Stimulated activated CD4-positive, alpha-beta T cell treated with anti-CD3 and anti-CD28 coated beads, Interleukin-15, amount 100 ng/mL, for 48 hours (primary cell): ENCODE measurements around the gene EEF1AKMT1.
"Not testable (repeated sequence)": the region's sequence is repeated elsewhere in the genome, so short reads cannot be mapped to it uniquely, and the experiment has no call there.

Experiments used
- DNase-seq, 2 donors: peaks; one replicate each; pipeline ENCODE4 v3.0.0-alpha.2; 2020; ENCODE audit warnings: low read depth in 2 of 2

EEF1AKMT1 gene

DNA sequence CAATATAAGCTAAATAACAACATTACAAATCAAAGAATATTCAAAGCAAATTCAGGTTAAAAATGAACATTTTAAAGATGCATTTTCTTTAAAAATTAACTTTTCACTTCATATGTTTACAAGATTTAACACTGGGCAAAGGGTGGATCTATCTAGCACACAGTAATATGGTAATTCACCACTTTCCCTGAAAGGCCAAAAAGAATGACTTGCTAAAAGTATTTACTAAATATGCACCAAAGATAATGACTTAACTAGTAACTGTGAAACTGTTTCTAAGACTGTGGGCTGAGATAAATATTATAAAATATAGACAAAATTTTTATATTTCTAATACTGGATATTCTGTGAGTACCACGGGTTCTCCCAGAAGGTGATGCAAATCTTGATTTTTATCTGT lies 4.5 kb upstream of the EEF1AKMT1 start:
- DNase-seq: no peak

DNA sequence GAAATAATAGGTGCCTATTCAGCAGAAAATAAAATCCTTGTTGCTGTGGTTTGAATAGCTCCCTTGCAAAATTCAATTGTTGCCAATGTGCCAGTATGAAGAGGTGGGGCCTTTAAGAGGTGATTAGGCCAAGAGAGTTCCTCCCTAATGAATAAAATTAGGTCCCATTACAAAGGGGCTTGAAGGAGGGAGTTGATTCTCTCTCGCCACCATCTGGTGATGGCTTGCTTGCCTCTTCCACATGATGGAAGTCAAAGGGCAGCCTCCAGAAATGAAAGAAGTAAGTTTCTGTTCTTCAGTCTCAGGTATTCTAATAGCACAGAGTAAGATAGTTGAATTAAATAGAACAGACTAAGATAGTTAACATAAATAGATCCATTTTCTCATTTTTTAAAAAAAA lies 3.0 kb upstream of the EEF1AKMT1 start:
- DNase-seq: no peak

DNA sequence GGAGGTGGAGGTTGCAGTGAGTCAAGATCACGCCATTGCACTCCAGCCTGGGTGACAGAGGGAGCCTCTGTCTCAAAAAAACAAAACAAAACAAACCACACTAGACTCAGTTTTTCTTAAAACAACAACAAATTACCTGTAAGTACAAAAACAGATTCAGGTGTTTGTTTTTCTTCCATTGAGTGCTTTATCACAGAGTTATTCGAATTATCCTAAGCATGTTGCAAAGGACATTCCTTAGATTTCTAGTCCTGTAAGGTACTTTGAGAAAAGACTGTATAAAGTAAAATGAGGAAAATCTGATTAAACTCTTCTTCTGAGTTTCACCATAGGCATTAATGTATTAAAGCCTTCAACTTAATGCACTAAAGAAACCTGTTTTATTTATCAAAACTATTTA lies 2.2 kb upstream of the EEF1AKMT1 start:
- no peak for DNase-seq

DNA sequence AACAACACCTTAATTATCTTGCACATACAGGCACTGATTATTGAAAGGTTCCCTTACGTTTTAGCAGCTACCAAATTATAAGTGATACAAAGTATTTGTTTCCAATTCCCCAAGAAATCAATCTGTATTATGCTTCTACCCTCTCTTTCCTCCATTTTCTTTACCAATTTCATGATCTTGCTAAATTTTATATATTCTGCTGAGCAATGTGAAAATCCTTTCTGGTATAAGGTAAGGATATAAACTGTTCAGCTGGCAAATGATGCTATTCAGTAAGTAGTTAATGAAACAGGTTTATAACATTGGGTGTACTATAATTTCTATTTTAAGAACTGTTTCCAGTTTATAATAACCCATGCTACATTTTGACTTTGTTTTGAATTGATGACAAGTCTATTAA lies 985 bp upstream of the EEF1AKMT1 start:
- no peak for DNase-seq

DNA sequence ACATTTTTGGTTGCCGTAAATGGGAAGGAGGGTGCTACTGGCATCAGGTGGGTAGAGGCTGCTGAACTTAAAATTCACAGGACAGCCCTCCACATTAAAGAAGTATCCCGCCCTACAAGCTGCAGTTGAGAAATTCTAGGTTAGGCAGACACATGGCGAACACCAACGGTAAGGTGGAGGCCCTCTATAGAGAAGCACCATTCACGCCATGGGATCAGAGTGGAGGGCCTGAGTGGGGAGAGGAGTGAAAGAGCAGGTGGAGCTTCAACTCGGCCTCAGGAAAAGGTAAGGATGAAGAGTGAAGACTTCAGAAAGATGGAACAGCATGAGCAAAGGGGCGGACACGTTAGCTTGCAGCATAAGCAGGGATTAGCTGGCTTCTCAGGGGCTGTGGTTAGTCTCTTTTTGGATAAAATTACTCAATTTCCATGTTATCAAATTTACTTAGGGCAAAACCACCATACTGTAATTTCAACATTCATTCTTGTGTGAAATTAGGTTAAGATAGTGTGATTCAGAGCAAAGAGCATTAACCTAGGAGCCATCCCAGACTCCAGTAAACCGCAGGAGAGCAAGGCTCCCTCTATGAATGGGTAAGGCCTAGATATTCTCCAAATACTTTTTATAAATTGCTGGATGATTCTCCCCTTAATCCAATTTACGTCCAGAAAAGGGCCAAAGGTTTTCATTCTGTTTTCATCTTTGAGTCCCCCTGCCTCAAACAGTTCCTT lies 1.2 kb downstream of the EEF1AKMT1 start:
- DNase-seq: no peak

DNA sequence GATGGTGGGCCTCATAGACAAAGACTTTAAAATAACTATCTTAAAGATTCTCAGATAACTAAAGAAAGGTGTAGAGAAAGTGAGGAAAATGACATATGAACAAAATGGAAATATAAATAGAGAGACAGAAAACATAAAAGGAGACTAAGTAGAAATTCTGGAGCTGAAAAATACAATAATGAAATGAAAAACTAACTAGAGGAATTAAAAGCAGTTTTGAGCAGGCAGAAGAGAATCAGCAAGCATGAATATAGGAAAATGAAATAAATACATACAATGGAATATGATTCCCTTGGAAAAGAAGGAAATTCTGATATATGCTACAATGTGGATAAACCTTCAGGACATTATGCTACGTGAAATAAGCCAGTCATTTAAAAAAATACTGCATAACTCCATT lies 3.9 kb downstream of the EEF1AKMT1 start:
- no peak for DNase-seq

DNA sequence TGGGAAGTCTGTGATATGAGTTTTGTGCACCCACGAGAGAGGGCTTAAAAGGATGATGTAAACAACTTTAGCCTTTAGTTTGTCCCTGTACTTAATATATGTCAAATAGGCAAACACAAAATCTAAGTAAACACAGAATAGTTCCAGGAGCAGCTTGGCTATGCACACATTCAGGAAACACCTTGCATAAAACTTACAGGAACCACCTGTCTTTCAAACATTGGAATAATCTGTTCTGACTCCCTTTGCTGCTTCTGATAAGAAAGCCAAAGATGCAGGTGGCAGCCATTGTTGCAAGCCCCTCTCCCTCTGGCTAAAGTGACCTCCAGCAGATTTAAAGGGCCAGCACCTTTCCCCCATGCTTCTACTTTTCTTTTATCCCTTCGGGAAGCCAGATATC lies 4.7 kb downstream of the EEF1AKMT1 start:
- no peak for DNase-seq

DNA sequence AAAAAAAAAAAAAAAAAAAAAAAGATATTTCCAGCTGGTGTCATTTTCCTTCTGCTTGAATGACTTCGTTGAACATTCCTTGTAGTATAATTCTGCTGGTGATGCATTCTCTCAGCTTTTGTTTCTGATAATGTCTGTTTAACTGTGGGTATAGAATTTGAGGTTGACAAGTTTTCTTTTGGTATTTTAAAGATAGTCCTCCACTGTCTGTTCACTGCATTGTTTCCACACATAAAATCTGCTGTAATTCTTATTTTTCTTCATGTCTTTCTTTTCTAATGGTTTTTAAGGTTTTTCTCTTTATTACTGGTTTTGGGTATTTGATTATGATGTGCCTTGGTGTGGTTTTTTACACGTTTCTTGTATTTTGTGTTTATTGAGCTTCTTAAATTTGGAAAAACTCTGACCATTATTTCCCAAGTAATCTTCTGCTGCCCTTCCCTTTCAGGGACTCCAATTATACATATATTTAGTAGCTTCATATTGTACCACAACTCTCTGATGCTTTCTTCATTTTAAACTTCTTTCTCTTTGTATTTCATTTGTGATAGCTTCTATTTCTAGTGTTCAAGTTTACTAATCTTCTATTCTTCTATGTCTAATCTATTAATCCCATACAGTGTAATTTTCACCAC lies 6.3 kb downstream of the EEF1AKMT1 start:
- no peak for DNase-seq

DNA sequence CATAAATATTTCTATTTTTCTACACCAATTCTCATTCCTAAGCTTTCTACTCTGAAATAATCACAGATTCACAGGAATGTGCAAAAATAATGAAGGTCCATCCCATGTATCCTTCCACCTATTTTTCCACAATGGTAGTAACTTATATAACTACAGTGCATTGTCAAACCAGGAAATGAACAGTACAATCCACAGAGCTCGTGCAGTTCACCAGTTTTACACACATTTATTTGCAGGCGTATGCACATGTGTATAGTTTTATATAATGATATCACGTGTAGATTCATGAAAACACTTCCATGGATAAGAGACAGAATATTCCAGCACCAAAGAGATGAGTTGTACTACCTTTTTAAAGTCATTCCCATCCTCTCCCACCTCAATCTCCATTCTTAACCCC lies 12.9 kb downstream of the EEF1AKMT1 start:
- DNase-seq: no peak

DNA sequence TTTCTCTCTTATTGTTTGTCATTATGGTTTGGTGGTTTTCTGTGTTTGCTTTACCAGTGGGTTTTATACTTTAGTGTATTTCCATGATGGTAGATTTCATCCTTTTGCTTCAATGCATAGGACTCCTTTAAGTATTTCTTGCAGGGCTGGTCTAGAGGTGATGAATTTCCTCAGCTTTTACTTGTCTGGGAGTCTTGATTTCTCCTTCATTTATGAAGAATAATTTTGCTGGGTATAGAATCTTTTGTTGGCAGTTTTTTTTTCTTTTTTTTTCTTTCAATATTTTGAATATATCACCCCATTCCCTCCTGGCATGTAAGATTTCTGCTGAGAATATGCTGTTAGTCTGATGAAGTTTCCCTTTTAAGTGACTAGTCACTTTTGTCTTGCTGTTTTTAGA lies 19.8 kb downstream of the EEF1AKMT1 start:
- DNase-seq: no peak

DNA sequence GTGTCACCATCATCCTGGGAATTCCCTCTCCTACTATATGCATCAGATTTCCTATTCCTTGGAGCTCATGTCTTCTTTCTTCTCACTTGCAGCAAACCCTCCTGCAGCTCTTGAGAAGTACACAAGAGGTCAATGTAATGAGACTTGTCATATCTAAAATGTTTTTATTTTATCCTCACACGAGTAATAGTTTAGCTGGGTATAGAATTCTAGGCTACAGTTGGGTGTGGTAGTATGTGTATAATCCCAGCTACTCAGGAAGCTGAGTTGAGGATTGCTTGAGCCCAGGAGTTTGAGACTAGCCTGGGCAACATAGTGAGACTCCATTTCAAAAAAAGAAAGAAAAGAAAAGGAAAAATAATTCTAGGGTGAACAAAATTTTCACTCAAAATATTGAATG lies 24.4 kb downstream of the EEF1AKMT1 start:
- no peak for DNase-seq

DNA sequence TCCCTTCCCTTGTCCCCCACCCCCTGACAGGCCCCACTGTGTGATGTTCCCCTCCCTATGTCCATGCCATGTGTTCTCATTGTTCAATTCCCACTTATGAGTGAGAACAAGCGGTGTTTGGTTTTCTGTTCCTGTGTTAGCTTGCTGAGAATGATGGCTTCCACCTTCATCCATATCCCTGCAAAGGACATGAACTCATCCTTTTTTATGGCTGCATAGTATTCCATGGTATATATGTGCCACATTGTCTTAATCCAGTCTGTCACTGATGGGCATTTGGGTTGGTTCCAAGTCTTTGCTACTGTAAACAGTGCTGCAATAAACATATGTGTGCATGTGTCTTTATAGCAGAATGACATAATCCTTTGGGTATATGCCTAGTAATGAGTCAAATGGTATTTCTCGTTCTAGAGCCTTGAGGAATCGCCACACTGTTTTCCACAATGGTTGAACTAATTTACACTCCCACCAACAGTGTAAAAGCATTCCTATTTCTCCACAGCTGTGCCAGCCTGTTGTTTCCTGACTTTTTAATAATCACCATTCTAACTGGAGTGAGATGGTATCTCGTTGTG lies 29.8 kb downstream of the EEF1AKMT1 start:
- DNase-seq: not testable (repeated sequence)

DNA sequence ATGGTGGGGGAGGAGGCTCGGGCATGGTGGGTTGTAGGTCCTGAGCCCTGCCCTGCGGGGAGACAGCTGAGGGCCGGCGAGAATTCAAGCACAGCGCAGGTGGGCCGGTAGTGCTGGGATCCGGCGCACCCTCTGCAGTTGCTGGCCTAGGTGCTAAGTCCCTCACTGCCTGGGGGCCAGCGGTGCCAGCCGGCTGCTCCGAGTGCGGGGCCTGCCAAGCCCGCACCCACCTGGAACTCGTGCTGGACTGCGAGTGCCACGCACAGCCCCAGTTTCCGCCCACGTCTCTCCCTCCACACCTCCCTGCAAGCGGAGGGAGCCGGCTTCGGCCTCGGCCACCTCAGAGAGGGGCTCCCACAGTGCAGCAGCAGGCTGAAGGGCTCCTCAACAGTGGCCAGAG lies 33.7 kb downstream of the EEF1AKMT1 start:
- DNase-seq: no peak

DNA sequence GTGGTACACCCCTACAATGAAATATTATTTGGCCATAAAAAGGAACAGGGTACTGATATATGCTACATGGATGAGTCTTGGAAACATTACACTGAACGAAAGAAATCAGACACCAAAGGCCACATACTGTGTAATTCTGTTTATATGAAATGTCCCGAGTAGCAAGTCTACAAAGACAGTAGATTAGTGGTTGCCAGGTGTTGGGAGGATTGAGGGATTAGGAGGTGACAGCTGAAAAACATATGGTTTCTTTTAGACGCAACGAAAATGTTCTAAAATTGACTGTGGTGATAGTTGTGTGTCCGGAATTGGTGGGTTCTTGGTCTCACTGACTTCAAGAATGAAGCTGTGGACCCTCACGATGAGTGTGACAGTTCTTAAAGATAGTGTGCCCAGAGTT lies 35.1 kb downstream of the EEF1AKMT1 start:
- no peak for DNase-seq

DNA sequence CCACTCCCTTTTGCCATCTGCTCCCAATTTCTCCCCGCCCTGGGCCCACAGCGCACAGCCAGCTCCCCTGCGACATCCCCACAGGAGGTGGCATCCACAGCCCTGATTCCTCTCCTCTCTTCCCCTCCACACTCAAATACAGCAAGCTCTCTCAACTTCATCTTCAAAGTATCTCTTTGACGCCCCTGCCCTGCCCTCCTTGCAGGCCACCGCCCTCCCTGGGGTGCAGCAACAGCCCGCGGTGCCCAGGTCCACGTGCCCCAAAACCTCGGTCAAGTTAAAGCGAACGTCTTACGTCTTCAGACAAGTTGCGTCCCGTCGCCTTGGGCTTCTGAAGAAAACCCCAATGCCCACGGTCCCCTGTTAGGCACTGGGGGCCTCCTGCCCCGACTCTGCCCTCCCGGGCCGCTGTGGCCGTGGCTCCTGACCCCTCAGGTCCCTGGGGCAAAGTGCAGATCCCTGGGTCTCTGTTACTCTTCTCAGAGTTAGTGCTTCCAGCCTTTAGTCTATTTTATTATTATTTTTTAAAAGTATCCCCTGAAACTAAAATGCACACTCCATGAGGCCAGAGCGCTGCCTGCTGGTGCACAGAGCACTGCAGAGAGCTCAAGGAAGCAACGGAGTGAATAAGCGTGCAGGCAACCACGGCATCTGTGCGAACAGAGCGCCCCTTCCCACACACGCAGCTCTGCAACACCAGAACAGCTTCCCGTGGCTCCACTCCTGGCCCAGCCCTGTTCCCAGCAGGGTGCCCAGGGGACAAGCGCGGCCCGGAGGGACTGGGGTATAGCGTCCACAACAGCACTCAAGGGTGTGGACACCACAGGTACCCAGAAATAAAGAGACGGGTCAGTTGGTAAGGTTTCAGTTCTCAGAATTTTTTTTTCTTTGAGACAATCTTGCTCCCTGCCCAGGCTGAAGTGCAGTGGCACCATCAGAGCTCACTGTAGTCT lies 43.9 kb downstream of the EEF1AKMT1 start:
- DNase-seq: no peak

DNA sequence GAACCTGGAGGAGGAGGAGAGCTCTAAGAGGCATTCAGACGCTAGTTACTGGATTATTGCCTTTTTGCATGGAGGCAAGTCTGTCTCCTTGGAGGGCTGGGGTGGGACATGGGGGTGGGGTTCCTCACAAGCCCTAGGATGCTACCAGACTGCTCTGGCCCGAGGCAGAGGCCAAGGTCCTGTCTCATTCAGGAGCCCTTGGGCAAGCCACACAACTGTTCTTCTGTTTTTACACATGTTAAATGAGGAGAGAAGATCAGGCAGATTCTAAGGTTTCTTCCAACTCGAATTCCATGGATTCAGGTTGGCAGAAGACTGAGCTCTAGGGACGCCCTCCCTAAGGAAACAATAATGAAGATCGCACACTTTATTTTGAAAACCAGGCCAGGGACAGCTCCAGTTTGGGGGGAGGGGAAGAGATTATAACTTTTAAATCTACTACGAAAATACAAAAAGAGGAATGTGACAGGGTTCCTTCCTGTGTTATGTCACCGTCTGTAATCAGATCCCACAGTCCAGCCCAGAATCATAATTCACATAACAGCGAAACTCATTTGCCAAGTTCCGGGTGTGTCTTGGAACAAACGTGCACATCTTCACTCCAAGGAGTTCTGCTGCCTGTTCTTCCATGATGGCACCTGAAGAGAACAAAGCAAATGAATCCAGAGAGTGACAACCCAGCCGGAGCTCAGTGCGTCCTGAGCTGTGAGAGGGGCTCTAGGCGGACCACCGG lies 45.0 kb downstream of the EEF1AKMT1 start:
- no peak for DNase-seq

DNA sequence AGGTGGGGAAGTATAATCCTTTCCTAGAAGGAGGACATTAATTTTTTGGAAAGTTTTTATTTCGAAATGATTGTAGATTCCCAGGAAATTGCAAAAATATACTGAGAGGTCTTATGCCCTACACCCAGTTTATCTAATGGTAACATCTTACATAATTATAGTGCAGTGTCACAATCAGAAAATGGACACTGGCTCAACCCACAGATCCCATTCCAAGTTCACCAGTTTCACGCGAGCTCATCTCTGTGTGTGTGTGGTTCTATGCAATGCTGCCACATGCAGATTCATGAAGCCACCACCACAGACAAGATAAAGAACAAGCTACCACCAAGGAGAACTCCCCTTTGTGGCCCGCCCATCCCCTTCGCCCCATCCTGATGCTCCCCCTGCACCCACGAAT lies 45.9 kb downstream of the EEF1AKMT1 start:
- DNase-seq: no peak

DNA sequence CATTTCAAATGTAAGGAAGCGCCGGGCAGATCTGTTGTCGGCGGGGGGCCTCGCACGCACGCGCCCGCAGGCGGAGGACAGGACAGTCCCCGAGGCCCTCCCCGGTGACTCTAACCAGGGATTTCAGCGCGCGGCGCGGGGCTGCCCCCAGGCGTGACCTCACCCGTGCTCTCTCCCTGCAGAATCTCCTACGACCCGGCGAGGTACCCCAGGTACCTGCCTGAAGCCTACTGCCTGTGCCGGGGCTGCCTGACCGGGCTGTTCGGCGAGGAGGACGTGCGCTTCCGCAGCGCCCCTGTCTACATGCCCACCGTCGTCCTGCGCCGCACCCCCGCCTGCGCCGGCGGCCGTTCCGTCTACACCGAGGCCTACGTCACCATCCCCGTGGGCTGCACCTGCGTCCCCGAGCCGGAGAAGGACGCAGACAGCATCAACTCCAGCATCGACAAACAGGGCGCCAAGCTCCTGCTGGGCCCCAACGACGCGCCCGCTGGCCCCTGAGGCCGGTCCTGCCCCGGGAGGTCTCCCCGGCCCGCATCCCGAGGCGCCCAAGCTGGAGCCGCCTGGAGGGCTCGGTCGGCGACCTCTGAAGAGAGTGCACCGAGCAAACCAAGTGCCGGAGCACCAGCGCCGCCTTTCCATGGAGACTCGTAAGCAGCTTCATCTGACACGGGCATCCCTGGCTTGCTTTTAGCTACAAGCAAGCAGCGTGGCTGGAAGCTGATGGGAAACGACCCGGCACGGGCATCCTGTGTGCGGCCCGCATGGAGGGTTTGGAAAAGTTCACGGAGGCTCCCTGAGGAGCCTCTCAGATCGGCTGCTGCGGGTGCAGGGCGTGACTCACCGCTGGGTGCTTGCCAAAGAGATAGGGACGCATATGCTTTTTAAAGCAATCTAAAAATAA lies 52.1 kb downstream of the EEF1AKMT1 start:
- no peak for DNase-seq

DNA sequence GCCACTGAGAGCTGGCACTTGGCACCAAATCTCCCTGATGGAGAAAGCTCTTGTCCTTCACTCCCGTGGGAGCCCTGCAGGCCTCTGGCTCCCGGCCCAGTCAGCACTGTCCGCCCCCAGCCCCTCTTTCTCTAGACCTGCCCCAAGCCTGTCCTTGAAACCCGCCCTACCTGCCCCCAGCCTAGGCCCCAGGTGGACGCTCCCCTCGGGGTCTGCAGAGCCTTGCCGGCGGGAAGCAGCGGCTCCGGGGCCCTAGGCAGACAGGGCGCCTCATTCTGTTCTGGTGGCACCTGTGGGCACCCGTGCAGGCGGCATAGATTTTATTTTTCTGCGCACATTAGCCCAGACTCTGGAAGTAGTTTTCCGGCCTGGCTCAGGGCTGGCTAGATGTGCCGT lies 52.7 kb downstream of the EEF1AKMT1 start:
- DNase-seq: no peak

DNA sequence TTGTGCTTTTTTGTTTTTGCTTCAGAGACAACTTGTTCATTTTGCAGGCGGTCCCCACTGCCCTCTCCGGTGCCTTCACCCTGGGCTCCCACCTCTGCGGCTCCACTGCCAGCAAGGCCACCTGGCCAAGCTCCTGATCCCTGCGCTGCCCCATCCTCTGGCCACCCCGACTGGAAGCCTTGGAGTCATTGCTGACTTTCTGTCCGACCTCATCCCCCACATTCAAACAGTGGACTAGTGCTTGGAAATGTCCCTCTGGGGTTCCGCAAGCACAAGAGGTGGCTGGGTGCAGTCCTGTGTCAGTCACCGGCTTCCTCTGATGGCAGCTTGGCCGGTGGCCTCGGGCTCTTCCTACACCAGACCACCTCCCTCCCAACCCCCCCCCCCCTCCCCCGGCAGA lies 53.3 kb downstream of the EEF1AKMT1 start:
- no peak for DNase-seq

DNA sequence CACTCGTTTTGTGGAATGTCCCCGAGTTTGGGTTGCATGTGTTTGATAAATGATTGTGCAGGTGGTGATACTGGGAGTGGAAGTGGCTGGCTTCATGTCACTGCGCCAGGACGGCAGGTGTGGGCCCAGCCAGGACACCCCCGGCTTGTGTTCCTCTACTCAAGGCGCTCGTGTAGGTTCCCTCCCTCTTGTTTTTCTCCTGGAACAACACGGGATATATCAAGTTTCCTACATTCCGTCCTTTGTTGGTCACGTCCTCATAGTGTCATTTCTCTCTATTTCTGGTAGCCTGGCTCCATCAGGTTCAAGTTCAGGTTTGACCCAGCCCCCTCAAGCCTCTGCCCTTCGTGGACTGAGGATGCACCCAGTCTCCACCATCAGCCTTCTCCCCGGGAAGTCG lies 54.0 kb downstream of the EEF1AKMT1 start:
- DNase-seq: no peak
